ENCODE data around the gene ACOT4. TPM values are rescaled to one million over a fixed set of nuclear protein-coding genes. Genes with fewer than 3 reads are reported as not detected.
"Not testable (repeated sequence)": the region's sequence is repeated elsewhere in the genome, so short reads cannot be mapped to it uniquely, and the experiment has no call there.

Gene ACOT4, protein sequence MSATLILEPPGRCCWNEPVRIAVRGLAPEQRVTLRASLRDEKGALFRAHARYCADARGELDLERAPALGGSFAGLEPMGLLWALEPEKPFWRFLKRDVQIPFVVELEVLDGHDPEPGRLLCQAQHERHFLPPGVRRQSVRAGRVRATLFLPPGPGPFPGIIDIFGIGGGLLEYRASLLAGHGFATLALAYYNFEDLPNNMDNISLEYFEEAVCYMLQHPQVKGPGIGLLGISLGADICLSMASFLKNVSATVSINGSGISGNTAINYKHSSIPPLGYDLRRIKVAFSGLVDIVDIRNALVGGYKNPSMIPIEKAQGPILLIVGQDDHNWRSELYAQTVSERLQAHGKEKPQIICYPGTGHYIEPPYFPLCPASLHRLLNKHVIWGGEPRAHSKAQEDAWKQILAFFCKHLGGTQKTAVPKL
- total RNA-seq, result 1 to 10 TPM; 1.2 to 1.3 TPM

DNA sequence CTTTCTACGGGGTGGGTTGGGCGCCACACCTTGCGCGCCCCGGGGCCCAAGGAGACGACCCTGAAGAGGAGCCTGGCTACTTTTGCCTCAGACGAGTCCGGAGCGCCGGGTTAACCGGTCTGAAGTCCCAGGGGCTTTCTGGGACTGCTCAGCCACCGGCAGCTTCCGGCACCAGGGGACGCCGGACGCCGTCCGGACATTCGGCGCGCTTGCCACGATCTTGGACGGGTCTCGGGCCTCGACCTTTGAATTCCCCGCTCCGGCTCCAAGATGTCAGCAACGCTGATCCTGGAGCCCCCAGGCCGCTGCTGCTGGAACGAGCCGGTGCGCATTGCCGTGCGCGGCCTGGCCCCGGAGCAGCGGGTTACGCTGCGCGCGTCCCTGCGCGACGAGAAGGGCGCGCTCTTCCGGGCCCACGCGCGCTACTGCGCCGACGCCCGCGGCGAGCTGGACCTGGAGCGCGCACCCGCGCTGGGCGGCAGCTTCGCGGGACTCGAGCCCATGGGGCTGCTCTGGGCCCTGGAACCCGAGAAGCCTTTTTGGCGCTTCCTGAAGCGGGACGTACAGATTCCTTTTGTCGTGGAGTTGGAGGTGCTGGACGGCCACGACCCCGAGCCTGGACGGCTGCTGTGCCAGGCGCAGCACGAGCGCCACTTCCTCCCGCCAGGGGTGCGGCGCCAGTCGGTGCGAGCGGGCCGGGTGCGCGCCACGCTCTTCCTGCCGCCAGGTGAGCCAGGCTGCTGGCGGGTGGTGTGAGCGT, at the start of gene ACOT4:
Gene ACOT4, plus strand, starts transcription at position 184 of the 760 bp plus-strand sequence. Its CDS starts 87 bp downstream, at position 271.
- Mint-ChIP-seq H3K36me3 (ENCODE audit: low read depth) (no peaks in the 10 kb centered on the region), H3K4me3 (peak within 1 kb of the TSS; percentile 63), H3K27me3 (ENCODE audit: low read depth) (peaks cover 6% of the 10 kb centered on the region), H3K27ac (peak within 1 kb of the TSS; percentile 49), H3K4me1 (ENCODE audit: low read depth) (peaks cover 16% of the 10 kb centered on the region), H3K9me3 (ENCODE audit: insufficient read depth) (no peaks in the 10 kb centered on the region)
- DNase-seq, result peak; percentile 51
- peak; percentile 85 for ATAC-seq
- POLR2A ChIA-PET, result interaction anchor here (1.0 kb wide), 1 partner anchor 21 kb away, joined by 4 read pairs; no protein-coding TSS in a partner anchor
- CTCF ChIA-PET, result interaction anchor here (0.6 kb wide), 1 partner anchor 43 kb away, joined by 3 read pairs; no protein-coding TSS in a partner anchor

DNA sequence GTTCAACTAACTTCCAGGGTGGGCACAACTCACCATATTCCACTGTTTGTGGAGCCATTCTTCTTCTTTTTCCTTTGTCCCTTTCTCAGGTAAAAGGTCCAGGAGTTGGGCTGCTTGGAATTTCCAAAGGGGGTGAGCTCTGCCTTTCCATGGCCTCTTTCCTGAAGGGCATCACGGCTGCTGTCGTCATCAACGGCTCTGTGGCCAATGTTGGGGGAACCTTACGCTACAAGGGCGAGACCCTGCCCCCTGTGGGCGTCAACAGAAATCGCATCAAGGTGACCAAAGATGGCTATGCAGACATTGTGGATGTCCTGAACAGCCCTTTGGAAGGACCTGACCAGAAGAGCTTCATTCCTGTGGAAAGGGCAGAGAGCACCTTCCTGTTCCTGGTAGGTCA, 48.7 kb upstream of the ACOT4 start:
- H3K4me1 Mint-ChIP-seq (ENCODE audit: low read depth); H3K27me3 Mint-ChIP-seq (ENCODE audit: low read depth); H3K9me3 Mint-ChIP-seq (ENCODE audit: insufficient read depth); H3K27ac Mint-ChIP-seq; POLR2A ChIA-PET; H3K36me3 Mint-ChIP-seq (ENCODE audit: low read depth); CTCF ChIA-PET; DNase-seq; ATAC-seq; H3K4me3 Mint-ChIP-seq: not testable (repeated sequence)

DNA sequence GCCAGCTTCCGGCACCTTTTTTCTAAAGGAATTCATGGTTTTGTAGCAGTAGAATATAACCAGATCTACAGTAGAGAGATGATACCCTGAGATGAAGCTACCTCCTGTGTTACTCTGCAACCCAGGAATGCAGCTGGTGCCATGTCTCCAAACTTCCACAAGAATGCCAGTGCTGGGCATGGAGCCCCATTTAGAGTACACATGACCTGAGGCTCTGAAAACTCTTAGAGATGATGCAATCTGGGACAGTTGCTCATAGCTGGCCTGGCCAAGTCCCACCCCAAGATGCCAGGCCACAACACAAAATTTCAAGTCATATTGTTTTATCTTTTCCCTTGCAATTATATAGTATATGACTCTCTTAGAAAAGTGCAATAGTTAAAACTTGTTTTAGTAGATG, 46.3 kb upstream of the ACOT4 start:
- H3K27me3 Mint-ChIP-seq (ENCODE audit: low read depth); H3K36me3 Mint-ChIP-seq (ENCODE audit: low read depth); POLR2A ChIA-PET; H3K9me3 Mint-ChIP-seq (ENCODE audit: insufficient read depth); ATAC-seq; H3K27ac Mint-ChIP-seq; CTCF ChIA-PET; H3K4me3 Mint-ChIP-seq; DNase-seq; H3K4me1 Mint-ChIP-seq (ENCODE audit: low read depth): not testable (repeated sequence)

DNA sequence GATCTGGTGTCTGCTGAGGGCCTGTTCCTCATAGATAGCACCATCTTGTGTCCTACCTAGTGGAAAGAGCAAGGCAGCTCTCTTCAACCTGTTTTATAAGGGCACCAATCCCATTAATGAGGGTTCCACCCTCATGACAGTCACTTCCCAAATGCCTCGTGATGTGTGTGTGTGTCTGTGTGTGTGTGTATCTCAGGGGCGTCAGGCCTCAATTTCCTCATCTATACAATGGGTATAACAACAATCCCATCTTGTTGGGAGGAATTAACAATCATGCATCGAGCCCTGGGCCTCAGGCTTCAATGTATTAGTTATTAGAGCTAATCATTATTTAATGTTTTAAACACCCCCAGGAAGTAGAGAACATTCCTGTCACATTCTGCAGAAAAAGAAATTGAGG, 42.6 kb upstream of the ACOT4 start:
- not testable (repeated sequence) for H3K27me3 Mint-ChIP-seq (ENCODE audit: low read depth)

DNA sequence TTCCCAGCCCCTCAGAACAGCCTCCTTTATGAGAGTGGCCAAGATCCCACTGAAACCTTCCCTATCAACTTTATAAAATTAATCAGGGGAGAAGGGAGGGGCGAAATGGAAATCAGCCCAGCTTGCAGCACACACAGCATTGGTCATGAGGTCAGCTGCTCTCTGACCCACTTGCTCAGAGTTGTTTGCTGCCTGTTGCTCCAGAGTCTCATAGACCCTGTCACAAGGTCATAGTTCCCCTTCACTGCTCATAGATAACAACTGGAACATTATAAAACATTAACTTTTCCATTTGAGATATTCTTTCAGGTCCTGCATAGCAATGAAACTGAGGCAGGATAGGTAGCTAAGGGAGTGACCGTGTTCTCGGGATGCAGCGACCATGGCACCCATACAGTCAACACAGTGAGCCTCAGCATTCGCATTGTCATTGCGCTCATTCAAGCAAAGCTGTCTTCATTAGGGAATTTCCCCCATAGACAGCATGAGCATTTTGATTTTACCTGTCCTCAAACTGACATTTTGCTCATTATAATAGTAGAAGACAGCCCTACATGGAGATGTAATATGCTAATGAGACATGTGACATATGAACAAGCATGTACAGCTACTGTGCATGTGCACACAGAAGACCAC, 41.7 kb upstream of the ACOT4 start:
- CTCF ChIA-PET; ATAC-seq; H3K36me3 Mint-ChIP-seq (ENCODE audit: low read depth); H3K27ac Mint-ChIP-seq; H3K9me3 Mint-ChIP-seq (ENCODE audit: insufficient read depth); H3K27me3 Mint-ChIP-seq (ENCODE audit: low read depth); H3K4me3 Mint-ChIP-seq; DNase-seq; H3K4me1 Mint-ChIP-seq (ENCODE audit: low read depth); POLR2A ChIA-PET: not testable (repeated sequence)

More for the DNA sequence above, 42.6 kb upstream of the ACOT4 start:
- H3K4me3 Mint-ChIP-seq; ATAC-seq; DNase-seq; H3K4me1 Mint-ChIP-seq (ENCODE audit: low read depth); CTCF ChIA-PET; H3K9me3 Mint-ChIP-seq (ENCODE audit: insufficient read depth); H3K36me3 Mint-ChIP-seq (ENCODE audit: low read depth); POLR2A ChIA-PET; H3K27ac Mint-ChIP-seq: not testable (repeated sequence)

DNA sequence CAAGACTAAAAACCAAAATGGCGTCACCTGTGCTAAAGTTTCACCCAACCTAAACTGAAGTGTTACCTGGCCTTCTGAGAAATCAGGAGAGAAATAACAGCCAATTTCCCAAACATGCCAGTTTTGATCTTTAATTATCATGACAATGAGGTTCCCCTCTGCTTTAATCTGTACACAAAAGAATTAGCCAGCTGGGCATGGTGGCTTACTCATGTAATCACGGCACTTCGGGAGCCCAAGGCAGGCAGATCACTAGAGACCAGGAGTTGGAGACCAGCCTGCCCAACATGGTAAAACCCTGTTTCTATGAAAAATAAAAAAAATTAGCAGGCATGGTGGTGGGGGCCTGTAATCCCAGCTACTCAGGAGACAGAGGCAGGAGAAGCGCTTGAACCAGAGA, 37.8 kb upstream of the ACOT4 start:
- Mint-ChIP-seq H3K36me3 (ENCODE audit: low read depth) (no peaks in the 10 kb centered on the region), H3K27ac (no peak overlapping the region), H3K9me3 (ENCODE audit: insufficient read depth) (no peaks in the 10 kb centered on the region), H3K27me3 (ENCODE audit: low read depth) (no peaks in the 10 kb centered on the region), H3K4me3 (no peak overlapping the region), H3K4me1 (ENCODE audit: low read depth) (no peaks in the 10 kb centered on the region)
- DNase-seq, result no peak
- ATAC-seq, result no peak
- POLR2A ChIA-PET, result no interaction called here
- CTCF ChIA-PET, result no interaction called here

DNA sequence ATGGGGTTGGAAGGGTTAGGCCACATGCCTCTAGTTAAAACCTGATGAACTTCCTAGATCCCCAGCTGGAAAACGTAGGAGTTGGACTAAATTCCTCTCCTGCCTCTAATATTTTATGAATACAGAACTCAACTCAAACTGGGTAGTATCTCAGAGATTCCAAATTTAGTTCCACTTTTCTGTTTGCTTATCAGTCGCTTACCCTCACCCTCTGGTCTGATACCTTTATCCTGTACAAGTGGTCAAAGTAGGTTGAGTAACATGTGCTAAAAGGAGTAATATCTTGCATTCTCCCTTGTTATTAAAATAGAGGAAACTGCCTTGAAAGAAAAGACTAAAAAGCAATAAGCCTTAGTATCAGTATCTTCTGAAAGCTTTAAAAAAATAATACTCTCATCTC, 34.5 kb upstream of the ACOT4 start:
- POLR2A ChIA-PET, CTCF ChIA-PET: not testable (repeated sequence)

DNA sequence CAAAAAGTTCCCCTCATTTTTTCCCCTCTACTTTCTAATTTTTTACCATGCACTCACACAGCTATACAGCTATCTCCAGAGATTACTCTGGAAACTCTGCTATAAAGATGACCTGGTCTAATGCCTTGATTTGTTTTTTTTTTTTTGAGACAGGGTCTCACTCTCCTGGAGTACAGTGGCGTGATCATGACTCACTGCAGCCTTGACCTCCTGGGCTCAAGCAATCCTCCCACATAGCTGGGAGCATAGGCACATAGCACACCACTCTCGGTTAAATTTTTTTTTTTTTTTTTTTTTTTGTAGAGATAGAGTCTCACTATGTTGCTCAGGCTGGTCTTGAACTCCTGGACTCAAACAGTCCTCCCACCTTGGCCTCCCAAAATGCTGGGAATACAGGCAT, 33.4 kb upstream of the ACOT4 start:
- CTCF ChIA-PET; H3K27ac Mint-ChIP-seq; ATAC-seq; H3K27me3 Mint-ChIP-seq (ENCODE audit: low read depth); POLR2A ChIA-PET; H3K4me1 Mint-ChIP-seq (ENCODE audit: low read depth); H3K4me3 Mint-ChIP-seq; H3K36me3 Mint-ChIP-seq (ENCODE audit: low read depth); H3K9me3 Mint-ChIP-seq (ENCODE audit: insufficient read depth); DNase-seq: not testable (repeated sequence)

More for the DNA sequence above, 34.5 kb upstream of the ACOT4 start:
- DNase-seq; ATAC-seq; H3K4me1 Mint-ChIP-seq (ENCODE audit: low read depth); H3K9me3 Mint-ChIP-seq (ENCODE audit: insufficient read depth); H3K36me3 Mint-ChIP-seq (ENCODE audit: low read depth); H3K27me3 Mint-ChIP-seq (ENCODE audit: low read depth); H3K27ac Mint-ChIP-seq; H3K4me3 Mint-ChIP-seq: not testable (repeated sequence)

DNA sequence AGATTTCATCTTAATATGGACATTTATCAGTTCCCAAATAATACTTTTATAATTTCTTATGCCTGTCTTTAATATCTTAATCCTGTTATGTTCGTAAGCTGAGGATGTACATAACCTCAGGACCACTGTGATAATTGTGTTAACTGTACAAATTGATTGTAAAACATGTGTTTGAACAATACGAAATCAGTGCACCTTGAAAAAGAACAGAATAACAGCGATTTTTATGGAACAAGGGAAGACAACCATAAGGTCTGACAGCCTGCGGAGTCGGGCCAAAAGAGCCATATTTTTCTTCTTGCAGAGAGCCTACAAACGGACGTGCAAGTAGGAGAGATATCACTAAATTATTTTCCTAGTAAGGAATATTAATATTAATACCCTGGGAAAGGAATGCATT, 29.4 kb upstream of the ACOT4 start:
- POLR2A ChIA-PET; H3K27ac Mint-ChIP-seq; H3K4me3 Mint-ChIP-seq; DNase-seq; CTCF ChIA-PET; ATAC-seq; H3K27me3 Mint-ChIP-seq (ENCODE audit: low read depth); H3K9me3 Mint-ChIP-seq (ENCODE audit: insufficient read depth): not testable (repeated sequence)
- Mint-ChIP-seq H3K36me3 (ENCODE audit: low read depth) (peaks cover 24% of the 10 kb centered on the region), H3K4me1 (ENCODE audit: low read depth) (peaks cover 14% of the 10 kb centered on the region)

DNA sequence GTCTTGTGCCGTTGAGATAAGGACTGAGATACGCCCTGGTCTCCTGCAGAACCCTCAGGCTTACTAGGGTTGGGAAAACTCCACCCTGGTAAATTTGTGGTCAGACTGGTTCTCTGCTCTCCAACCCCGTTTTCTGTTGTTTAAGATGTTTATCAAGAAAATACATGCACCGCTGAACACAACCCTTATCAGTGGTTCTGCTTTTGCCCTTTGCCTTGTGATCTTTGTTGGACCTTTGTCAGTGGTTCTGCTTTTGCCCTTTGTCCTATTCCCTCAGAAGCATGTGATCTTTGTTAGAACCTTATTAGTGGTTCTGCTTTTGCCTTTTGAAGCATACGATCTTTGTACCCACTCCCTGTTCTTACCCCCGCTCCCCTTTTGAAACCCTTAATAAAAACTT, 29.0 kb upstream of the ACOT4 start:
- CTCF ChIA-PET; H3K9me3 Mint-ChIP-seq (ENCODE audit: insufficient read depth): not testable (repeated sequence)

DNA sequence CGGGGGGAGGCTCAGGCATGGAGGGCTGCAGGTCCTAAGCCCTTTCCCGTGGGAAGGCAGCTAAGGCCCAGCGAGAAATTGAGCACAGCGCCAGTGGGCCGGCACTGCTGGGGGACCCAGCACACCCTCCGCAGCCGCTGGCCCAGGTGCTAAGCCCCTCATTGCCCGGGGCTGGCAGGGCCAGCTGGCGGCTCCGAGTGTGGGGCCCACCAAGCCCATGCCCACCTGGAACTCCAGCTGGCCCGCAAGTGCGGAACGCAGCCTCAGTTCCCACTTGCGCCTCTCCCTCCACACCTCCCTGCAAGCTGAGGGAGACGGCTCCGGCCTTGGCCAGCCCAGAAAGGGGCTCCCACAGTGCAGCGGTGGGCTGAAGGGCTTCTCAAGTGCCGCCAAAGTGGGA, 25.2 kb upstream of the ACOT4 start:
- H3K36me3 Mint-ChIP-seq (ENCODE audit: low read depth), result peaks cover 33% of the 10 kb centered on the region
- ATAC-seq; DNase-seq; H3K27me3 Mint-ChIP-seq (ENCODE audit: low read depth); H3K27ac Mint-ChIP-seq; H3K9me3 Mint-ChIP-seq (ENCODE audit: insufficient read depth); POLR2A ChIA-PET; H3K4me3 Mint-ChIP-seq: not testable (repeated sequence)
- CTCF ChIA-PET, result interaction anchor here (3.8 to 5.9 kb wide), 2 partner anchors 27 to 57 kb away, joined by 12 to 73 read pairs; no protein-coding TSS in a partner anchor
- peaks cover 40% of the 10 kb centered on the region for H3K4me1 Mint-ChIP-seq (ENCODE audit: low read depth)

More for the DNA sequence above, 29.0 kb upstream of the ACOT4 start:
- Mint-ChIP-seq H3K36me3 (ENCODE audit: low read depth) (peaks cover 29% of the 10 kb centered on the region), H3K4me1 (ENCODE audit: low read depth) (peaks cover 18% of the 10 kb centered on the region)
- POLR2A ChIA-PET; H3K4me3 Mint-ChIP-seq; ATAC-seq; H3K27me3 Mint-ChIP-seq (ENCODE audit: low read depth); DNase-seq; H3K27ac Mint-ChIP-seq: not testable (repeated sequence)

DNA sequence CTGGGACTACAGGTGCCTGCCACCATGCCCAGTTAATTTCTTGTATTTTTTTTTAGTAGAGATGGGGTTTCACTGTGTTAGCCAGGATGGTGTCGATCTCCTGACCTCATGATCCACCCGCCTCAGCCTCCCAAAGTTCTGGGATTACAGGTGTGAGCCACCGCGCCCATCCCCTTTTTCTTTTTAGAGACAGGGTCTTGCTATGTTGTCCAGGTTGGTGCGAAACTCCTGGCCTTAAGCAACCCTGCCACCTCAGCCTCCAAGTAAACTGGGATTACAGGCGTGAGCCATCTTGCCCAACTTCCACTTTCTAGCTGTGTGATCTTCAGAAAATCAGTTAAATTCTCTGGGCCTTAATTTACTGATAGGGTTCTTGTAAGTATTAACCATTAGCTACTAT, 24.7 kb upstream of the ACOT4 start:
- H3K27ac Mint-ChIP-seq; H3K27me3 Mint-ChIP-seq (ENCODE audit: low read depth): not testable (repeated sequence)

More for the DNA sequence above, 24.7 kb upstream of the ACOT4 start:
- ChIA-PET POLR2A (interaction anchor here (0.6 to 1.2 kb wide), 3 partner anchors 44 to 129 kb away, joined by 3 to 4 read pairs (median 3); partner anchors contain the start of gene RIOX1), CTCF (interaction anchor here (3.8 to 5.9 kb wide), 2 partner anchors 28 to 58 kb away, joined by 12 to 73 read pairs; no protein-coding TSS in a partner anchor)
- DNase-seq; ATAC-seq; H3K9me3 Mint-ChIP-seq (ENCODE audit: insufficient read depth): not testable (repeated sequence)
- peak overlapping the region; percentile 92 for H3K4me3 Mint-ChIP-seq
- peaks cover 38% of the 10 kb centered on the region for H3K4me1 Mint-ChIP-seq (ENCODE audit: low read depth)
- H3K36me3 Mint-ChIP-seq (ENCODE audit: low read depth), result peaks cover 30% of the 10 kb centered on the region

All from activated CD8-positive, alpha-beta T cell treated with anti-CD3 and anti-CD28 coated beads, Interleukin-2, amount 10 ng/mL, durations not matched to agents 7 days and 5 days (primary cell).